ENCODE measurements around the gene TMTC2.

Gene TMTC2

DNA sequence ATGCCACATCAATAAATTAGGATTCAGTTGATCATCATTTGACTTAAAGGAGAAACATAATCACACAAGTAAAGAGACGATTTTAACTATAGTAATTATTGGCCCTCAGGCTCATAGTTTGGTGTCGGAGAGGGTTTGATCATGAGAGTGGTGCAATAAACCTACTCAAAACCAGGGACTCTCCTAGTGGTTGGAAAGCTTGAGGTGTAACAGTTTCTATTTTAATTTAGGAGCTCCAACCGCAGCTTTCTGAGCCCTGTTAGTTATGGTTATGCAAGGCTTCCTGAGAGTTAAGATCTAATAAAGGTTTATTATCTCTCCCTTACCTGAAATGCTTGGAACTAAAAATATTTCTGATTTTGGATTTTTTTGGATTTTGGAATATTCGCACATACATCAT is 36.4 kb downstream of the TMTC2 start:
- no peak for TF ChIP-seq CTCF (IDR thresholded peaks at IDR 0.05; ENCODE audit: poor library complexity, severe bottlenecking)
- H3K36me3 ChIP-seq (ENCODE audit: low read depth): no peaks in the 10 kb centered on the region
- no peak for DNase-seq (ENCODE audit: low spot score)

DNA sequence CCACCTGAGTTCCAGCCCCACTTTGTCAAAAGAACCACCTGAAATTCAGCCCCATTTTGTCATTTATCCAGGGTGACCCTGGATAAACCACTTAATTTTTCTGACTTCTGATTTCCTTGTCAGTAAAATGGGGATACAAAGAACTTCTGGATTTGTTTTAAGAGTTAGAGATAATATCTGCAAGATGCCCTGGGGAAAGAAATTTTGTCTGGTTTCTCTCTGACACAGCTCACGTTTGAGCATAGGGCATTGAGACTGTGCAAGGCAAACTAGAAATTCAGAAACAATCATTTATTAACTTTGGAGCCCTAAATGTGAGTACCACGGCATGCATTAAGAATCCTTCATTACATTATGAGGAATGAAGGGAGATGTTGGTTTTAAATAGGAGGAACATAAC is 37.2 kb downstream of the TMTC2 start:
- TF ChIP-seq CTCF (IDR thresholded peaks at IDR 0.05; ENCODE audit: poor library complexity, severe bottlenecking): no peak
- no peak overlapping the region for H3K27ac ChIP-seq (ENCODE audit: poor library complexity, severe bottlenecking)
- H3K4me3 ChIP-seq (ENCODE audit: severe bottlenecking): no peak overlapping the region
- H3K9me3 ChIP-seq (ENCODE audit: severe bottlenecking): no peaks in the 10 kb centered on the region
- H3K4me1 ChIP-seq (ENCODE audit: insufficient read depth, poor library complexity, severe bottlenecking): no peaks in the 10 kb centered on the region
- DNase-seq (ENCODE audit: low spot score) (no peak), ATAC-seq (ENCODE audit: low read depth) (no peak)
- H3K36me3 ChIP-seq (ENCODE audit: low read depth): no peaks in the 10 kb centered on the region
- H3K27me3 ChIP-seq (ENCODE audit: insufficient read depth, poor library complexity, severe bottlenecking): no peaks in the 10 kb centered on the region

More for the DNA sequence above, 36.4 kb downstream of the TMTC2 start:
- H3K9me3 ChIP-seq (ENCODE audit: severe bottlenecking): no peaks in the 10 kb centered on the region
- no peak overlapping the region for H3K4me3 ChIP-seq (ENCODE audit: severe bottlenecking)
- no peak for ATAC-seq (ENCODE audit: low read depth)
- H3K4me1 ChIP-seq (ENCODE audit: insufficient read depth, poor library complexity, severe bottlenecking): no peaks in the 10 kb centered on the region
- H3K27ac ChIP-seq (ENCODE audit: poor library complexity, severe bottlenecking): no peak overlapping the region
- H3K27me3 ChIP-seq (ENCODE audit: insufficient read depth, poor library complexity, severe bottlenecking): no peaks in the 10 kb centered on the region

GRCh38 chr12:82725741-82726140 is 39.0 kb downstream of the TMTC2 start:
- no peak for DNase-seq (ENCODE audit: low spot score)
- Histone ChIP-seq H3K4me1 (ENCODE audit: insufficient read depth, poor library complexity, severe bottlenecking) (no peaks in the 10 kb centered on the region), H3K27me3 (ENCODE audit: insufficient read depth, poor library complexity, severe bottlenecking) (no peaks in the 10 kb centered on the region), H3K27ac (ENCODE audit: poor library complexity, severe bottlenecking) (no peak overlapping the region), H3K9me3 (ENCODE audit: severe bottlenecking) (no peaks in the 10 kb centered on the region), H3K36me3 (ENCODE audit: low read depth) (no peaks in the 10 kb centered on the region), H3K4me3 (ENCODE audit: severe bottlenecking) (no peak overlapping the region)
- no peak for TF ChIP-seq CTCF (IDR thresholded peaks at IDR 0.05; ENCODE audit: poor library complexity, severe bottlenecking)
- ATAC-seq (ENCODE audit: low read depth): no peak

DNA sequence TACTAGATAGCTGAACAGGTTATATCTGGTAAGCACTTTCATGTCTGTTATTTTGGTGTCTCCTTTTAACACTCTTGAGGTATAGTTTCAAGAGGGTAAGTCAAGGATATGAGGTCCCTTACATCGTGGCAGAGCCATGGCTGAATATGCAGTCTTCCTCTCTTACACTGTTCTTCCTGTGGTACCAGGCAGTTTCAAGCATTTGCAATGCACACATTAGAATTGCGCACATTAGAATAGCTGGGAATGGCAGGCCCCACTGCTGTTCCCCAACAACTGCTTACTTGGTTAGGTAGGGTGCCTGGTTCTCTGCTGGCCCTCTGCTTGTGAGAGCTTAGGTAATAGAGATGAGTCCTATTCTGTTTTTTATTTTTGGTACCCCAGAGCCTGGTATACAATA is 41.2 kb downstream of the TMTC2 start:
- no peak for DNase-seq (ENCODE audit: low spot score)
- H3K9me3 ChIP-seq (ENCODE audit: severe bottlenecking): no peaks in the 10 kb centered on the region
- no peak overlapping the region for H3K4me3 ChIP-seq (ENCODE audit: severe bottlenecking)
- H3K4me1 ChIP-seq (ENCODE audit: insufficient read depth, poor library complexity, severe bottlenecking): no peaks in the 10 kb centered on the region
- H3K27ac ChIP-seq (ENCODE audit: poor library complexity, severe bottlenecking): no peak overlapping the region
- no peak for TF ChIP-seq CTCF (IDR thresholded peaks at IDR 0.05; ENCODE audit: poor library complexity, severe bottlenecking)
- no peaks in the 10 kb centered on the region for H3K36me3 ChIP-seq (ENCODE audit: low read depth)
- no peak for ATAC-seq (ENCODE audit: low read depth)
- H3K27me3 ChIP-seq (ENCODE audit: insufficient read depth, poor library complexity, severe bottlenecking): no peaks in the 10 kb centered on the region

GRCh38 chr12:82728710-82729109 is 42.0 kb downstream of the TMTC2 start:
- H3K27ac ChIP-seq (ENCODE audit: poor library complexity, severe bottlenecking): no peak overlapping the region

More at GRCh38 chr12:82728710-82729109, 42.0 kb downstream of the TMTC2 start:
- Histone ChIP-seq H3K4me1 (ENCODE audit: insufficient read depth, poor library complexity, severe bottlenecking) (no peaks in the 10 kb centered on the region), H3K4me3 (ENCODE audit: severe bottlenecking) (no peak overlapping the region), H3K9me3 (ENCODE audit: severe bottlenecking) (no peaks in the 10 kb centered on the region), H3K36me3 (ENCODE audit: low read depth) (no peaks in the 10 kb centered on the region), H3K27me3 (ENCODE audit: insufficient read depth, poor library complexity, severe bottlenecking) (no peaks in the 10 kb centered on the region)
- DNase-seq (ENCODE audit: low spot score) (peak; percentile 48), ATAC-seq (ENCODE audit: low read depth) (no peak)
- TF ChIP-seq CTCF (IDR thresholded peaks at IDR 0.05; ENCODE audit: poor library complexity, severe bottlenecking): no peak
